NOMO-1 treated with dmso at 0.1 percent for 144 hours (cell line): ENCODE results near the gene ADISSP.

ENCODE experiments used
- DNase-seq: peaks from one replicate; lab custom pipeline; 2025; ENCODE audit not compliant: unreplicated experiment; lab: John Stamatoyannopoulos, UW

ADISSP gene

DNA sequence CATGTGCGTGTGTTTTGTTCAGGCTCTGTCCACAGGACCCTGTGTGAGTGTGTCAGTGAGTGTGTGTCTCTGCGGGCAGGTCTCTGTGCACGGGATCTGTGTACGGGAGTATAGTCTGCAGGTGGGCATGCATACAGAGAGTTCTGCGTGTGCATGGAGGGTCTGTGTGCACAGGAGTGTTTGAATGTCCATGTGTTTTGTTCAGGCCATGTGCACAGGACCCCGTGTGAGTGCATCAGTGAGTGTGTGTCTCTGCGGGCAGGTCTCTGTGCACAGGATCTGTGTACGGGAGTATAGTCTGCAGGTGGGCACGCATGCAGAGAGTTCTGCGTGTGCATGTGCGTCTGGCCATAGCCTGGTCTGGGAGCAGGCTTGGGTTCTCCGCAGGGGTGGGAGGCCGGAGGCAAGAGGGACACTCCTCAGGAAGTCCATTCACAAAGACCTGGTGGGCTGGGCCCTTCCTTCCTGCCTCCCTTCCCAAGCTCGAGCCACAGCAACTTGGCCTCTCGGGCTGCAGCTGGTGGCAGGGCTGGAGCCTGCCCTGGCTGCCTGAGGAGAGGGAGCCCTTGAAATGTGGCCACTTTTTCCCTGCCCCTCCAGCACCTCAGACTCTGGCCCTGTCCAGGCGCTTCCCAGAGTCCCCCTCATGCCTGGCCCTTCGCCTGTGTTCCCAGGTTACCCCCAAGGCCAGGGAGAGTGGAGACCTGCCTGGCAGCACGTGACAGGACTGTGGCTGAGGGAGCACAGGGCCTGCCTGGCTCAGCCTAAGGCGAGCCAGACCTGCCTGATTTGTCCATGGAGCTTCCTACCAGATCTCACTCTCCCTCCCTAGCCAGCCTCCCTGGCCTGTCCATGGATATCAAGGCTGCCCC, 28.3 kb downstream of the ADISSP start:
- no peak for DNase-seq

DNA sequence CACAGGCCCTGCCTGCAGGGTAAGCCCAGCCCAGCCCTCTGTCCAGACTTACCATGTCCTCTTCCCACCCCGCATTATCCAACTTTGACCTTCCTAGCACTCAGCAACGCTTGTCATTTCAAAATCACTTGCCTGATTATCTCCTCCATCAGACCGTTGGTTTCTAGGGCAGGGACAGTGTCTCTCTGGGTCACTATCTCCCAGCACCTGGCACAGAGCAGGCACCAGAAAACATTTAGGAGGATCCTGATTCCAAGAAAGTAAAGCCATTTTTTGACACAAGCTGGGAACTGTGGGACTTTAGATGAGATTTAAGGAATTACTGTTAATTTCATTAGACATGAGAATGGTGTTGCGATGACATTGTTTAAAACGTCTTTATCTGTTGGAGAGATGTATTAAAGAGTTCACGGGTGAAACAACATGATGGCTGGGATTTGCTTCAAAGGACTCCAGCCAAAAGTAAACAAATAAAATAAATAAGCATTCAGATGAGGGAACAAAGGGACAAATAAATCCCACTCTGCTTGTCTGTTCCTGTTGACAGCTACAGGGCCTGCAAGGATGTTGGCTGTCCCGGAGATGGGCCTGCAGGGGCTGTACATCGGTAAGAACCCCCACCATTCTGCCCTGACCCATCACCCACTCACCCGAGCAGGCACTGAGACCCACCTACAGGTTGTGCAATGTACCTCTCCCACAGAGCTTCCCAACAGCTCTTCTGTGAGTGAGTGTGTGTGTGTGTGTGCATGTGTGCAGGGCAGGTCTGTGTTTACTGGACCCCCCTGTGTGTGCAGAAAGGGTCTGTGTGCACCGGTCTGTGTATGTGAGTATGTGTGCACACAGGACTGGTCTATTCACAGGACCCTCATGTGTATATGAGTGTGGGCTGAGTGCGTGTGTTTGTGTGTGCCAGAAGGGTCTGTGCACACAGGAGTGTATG, 29.2 kb downstream of the ADISSP start:
- no peak for DNase-seq

DNA sequence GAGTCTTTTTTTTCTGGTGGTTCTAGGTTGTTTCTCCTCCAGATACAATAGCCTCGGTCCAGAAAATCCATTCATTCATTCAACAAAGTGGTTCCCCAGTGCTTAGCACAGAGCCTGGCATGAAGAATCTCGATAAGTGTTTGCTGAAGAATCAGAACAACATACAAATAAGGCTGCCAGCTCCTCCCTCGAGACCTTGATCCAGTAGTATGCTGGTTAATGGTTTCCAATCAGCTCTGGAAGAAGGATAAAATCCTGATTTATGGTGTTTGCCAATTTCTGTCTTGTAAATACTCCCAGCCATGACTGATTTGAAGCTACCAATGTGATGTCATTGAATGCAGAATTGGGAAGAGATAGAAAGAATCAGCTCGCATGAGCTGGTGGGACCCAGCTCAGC, 31.8 kb downstream of the ADISSP start:
- no peak for DNase-seq

DNA sequence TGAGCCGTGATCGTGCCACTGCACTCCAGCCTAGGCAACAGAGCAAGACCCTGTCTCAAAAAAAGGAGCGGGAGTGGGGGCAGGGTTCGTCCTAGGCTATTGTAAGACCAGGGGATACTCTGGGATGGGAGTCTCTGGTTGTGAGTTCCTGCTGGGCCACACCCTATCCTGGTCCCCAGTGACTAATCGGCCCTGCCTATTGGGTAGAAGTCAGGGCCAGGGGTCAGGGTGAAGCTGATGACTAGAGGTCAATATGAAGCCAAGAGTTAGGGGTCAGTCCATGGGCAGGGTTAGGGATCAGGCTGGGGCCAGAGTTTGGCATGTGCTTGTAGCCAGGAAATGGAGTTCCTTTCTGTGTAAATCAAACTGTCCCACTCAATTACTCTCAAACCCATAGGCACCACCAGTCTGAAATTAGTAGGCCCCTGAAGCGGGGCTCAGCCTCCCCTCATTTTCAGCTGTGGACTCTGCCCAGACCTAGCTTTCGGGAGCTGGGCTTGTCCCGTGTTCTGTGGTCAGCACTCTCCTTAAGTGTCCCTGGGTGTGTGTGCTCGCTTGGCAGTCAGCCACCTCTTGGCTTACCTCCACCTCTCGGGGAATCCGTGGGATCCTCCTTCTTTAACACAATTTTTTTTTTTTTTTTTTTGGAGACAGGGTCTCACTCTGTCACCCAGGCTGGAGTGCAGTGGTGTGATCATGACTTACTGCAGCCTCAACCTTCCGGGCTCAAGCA, 33.3 kb downstream of the ADISSP start:
- DNase-seq: no peak

DNA sequence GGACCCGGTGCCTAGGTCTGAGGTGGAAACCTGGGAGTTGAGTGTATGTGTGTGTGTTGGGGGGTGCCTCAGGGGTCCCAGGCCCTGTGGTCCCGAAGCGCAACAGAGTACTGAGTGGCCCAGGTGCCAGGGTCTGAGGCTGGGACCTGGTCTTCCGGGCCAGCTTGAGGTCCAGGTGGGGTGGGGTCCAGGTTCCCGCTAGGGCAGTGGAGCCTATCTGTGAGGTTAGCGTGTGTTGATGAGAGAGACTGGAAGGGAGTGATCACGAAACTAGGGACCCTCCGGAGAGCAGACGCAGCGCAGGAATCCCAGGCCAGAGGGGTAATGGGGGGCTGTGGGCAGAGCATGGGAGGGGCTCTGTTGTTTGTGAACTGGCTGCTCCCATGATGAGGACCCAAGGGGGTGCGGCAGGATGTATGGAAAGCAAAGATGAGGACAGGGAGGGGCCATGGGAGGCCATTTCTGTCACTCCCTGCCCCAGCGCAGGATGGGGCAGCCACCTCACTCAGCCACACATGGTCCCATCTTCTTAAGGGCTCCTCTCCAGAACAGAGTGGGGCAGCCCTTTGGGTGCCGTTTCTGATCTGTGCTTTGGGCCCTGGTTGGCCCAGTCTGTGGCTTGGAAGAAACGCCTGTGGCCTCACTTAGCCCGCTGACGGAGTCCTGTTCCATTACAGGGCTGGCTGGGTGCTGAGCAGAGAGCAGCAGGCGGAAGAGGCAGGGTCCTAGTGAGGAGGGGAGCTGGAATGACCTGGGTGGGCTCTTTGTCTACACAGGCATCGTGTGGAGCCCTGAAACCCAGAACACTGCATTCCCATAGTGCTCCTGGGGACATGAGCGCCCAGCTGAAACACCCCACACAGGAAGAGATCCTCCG, 34.2 kb downstream of the ADISSP start:
- no peak for DNase-seq

DNA sequence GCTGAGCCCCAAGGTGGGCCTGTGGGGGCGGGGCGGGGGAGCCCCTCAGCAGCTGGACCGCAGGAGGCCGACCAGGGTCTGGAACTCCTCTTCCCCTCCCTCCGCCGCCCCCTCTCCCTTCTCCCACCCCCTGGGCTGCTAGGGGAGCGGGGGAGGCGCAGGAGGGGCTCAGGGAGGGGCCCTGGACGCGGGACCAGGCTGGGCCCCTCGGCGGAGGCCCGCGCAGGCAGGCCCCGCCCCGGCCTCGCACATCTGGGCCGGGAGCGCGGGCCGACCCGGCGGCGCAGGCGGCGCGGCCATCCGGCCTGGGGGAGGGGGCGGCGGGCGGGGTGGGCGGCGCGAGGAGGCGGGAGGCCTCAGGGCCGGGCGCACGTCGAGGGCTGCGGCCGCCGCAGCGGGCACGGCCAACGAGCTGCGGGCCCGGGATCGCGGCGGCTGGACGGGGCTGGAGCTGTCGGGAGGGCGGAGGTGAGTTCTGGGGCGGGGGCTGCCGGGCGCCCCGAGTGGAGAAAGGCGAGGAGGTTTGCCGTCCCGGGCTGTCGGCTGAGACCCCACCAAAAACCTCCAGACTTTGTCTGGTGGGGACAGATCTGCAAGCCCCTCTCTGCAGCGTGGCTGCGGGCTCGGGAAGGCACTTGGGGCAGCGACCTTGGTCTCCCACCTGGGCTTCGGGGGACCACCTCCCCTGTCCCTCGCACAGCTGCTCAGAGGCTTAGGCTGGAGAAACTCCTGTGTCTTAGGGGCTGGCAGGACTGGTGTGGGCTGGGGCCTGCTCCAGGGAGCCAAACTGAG, 35.0 kb downstream of the ADISSP start, which contains the start of gene HSPA12B:
Gene HSPA12B (plus strand): TSS at position 359 of the 792 bp plus-strand sequence. CDS start 5,990 bp downstream, outside the sequence.
- DNase-seq: no peak

DNA sequence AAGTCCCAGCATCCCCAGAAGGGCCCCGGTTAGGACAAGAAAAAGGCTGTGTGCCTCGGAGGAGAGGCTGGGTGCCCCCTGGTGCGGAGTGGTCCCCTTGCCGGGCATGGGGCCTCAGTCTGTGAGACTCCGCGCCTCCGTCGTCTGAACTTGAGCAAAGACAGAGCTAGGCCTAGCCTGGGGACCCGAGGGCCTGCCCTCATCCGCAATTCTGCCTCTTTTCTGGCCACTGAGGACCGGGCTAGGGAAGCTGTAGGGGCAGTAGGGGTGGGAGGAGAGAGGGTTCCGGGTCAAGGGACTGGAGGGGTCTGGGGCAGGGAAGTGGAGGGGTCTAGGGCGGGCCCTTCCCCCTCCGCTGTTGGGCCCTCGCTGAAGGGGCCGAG, 35.6 kb downstream of the ADISSP start:
- DNase-seq: no peak

DNA sequence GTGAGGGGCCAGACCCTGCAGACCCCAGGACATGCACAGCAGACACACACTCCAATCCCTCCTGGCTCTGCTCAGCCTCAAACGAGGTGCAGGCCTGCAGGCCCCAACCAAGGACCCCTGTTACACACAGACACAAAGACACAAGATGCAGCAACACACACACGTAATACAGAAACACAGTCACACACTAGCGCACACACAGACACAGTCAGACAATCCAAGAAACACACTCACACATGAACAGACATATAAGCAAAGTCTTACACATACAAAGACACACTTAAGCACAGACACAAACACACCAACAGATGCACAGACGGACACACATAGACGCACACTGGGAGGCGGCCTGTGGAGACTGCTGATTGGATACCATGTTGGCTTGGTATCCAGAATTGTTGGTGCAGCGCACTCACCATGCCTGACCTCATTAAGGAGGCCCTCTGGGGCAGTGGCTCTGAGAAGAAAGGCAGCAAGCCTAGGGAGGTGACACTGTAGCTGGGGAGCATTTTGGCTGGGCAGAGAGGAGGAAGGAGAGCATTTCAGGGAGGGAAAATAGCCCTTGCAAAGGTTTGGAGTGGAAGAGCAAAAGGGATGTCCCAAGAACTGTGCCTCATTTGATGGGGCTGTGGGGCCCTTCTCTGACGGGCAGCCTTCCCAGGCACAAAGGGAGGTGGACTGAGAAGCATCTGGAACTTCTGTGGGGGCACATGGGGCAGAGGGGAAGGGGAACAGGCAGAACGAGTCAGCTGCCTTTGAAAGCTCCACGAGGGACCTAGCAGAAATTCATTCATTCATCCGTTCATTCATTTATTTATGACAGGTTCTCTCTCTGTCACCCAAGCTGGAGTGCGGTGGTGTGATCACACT, 36.5 kb downstream of the ADISSP start:
- DNase-seq: no peak

DNA sequence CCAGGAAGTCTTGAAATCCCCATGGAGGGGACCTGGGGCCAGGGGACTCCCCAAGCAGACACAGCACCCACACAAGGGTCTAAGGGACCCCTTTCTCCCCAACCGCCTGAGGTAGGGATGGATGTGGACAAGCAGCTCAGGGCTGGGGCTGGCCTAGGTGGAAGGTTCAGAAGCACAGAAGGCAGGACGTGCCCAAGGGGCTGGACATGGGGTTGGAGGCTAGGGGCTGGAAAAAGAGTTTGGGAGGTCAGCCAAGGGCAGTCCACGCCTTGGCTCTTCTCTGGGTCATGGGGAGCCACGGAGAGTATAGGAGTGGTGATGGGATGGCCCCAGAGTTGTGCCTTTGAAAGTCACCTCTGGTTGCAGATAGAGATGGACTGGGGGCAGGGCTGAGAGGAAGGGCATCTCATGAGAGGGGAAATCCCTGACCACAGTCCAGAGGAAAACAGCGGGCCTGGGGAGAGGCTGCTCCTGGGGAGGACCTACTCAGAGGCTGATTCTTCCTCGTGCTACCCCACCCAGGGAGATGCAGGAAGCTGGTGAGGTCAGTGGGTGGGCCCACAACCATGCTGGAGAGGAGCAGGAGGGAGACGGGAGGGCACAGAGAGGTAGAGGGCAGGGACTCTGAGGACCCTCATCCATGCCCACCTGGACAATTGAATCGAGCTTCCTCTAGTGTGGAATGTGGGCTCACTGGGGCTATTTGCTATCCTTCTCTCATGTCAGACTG, 37.6 kb downstream of the ADISSP start:
- DNase-seq: no peak

DNA sequence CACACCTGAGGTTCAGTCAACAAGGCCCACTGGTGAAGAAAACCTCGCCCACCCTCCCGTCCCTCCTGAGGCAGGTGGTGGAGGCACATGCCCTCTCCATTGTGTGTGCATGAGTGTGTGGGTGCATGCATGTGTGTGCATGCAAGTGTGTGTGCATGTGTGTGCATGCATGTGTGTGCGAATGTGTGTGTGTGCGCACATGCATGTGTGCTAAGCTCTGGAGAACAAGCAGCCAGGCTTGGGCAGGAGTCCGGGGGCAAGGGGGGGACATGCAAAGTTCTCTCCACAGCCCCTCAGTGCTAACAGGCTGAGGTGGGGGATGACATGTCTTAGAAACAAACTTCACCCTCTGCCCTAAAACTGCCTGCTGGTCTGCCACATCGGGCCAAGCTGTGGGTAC, 38.2 kb downstream of the ADISSP start:
- DNase-seq: no peak

DNA sequence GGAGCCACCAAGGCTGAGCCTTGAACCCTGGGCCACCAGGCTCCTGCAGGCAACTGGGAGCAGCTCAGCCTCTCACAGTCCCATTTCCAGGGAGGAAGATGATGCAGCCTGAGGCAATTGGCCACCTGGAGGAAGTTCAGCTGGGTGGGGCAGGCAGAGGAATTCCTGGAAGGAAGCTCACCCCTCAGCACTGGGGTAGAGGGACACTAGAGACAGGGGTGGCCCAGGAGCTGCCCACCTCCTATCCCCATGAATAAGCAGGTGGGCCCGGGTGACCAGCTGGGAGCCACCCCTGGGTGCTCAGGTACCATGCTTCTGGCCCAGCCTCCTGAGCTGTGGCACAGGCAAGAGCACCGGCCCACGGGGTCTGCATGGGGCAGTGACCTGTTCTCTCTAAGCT, 38.7 kb downstream of the ADISSP start:
- no peak for DNase-seq

DNA sequence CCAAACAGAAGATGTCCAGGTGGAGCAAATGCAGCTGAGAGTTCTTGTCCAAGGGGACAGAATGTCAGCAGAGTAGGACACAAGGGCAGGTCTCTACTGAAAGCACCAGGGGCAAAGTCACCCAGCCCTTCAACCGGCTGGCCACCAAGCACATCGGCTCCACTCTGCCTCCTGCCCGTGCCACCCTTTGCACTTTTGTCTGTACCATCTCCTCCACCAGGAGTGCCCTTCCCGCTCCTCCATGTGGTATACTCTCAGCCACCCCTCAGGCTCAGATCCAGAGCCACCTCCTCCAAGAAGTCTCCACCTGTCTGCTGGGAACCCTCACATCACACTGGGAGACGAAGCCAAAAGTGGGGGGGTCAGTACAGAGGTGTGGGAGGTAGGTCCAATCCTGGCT, 39.2 kb downstream of the ADISSP start:
- no peak for DNase-seq

DNA sequence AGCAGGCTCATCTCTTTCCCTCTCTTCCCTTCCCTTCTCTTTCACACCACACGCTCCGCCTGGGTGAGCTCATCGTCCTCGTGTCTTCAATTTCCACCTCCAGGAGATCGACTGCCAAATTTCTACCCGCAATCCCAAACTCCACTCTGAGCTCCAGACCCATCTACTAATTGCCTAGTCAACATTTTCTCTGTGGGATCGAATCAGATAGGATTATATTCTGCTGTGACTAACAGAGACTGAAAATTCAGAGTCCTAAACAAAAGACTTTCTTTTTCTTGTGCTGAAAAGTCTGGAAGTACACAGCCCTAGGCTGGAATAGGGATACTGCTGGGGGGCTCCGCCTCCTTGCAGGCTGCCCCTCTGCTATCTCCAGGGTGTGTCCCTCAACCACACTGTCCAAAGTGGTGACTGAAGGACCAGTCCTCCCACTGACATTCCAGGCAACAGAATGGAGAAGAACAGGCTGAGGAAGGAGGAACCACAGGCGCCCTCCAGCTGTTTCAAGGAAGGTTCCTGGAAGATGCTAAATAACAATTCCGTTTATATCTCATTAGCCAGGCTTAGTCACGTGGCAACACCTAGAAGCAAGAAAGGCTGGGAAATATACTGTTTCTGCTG, 40.0 kb downstream of the ADISSP start:
- no peak for DNase-seq

DNA sequence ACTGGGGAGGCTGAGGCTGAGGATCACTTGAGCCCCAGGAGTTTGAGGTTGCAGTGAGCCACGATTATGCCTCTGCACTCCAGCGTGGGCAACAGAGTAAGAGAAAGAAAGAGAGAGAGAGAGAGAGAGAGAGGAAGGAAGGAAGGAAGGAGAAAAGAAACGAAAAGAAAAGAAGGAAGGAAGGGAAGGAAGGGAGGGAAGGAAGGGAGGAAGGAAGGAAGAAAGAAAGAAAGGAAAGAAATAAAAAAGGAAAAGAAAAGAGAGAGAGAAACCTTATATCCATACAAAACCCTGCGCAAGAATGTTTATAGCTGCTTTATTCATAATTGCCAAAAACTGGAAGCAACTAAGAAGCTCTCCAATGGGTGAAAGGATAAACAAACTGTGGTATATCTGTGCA, 43.2 kb downstream of the ADISSP start:
- no peak for DNase-seq

DNA sequence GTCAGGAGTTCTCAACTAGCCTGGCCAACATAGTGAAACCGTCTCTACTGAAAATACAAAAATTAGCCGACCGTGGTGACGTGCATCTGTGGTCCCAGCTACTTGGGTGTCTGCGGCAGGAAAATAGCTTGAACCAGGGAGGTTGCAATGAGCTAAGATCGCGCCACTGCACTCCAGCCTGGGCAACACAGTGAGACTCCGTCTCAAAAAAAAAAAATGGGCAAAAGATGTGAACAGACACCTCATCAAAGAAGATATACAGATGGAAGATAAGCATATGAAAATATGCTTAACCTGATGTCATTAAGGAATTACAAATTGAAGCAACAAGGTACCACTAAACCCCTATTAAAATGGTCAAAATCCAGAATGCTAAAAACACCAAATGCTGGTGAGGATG, 44.3 kb downstream of the ADISSP start:
- no peak for DNase-seq

DNA sequence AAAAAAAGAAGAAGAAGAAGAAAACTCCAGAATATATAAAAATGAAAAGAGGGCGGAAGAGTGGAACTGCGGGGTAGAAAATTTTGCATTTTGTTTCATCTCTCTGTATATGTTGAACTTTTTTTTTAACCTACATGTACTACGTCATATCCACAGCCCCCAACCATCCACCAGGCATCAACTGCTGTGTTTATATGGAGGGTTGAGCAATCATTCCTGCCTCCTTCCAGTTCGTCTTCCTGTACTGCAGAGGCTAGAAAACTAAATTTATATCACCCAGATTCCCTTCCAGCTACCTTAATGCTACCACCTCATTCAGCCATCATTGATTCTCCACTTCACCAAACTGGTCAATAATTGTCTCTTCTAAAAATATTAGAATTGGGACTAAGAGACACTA, 45.6 kb downstream of the ADISSP start:
- DNase-seq: no peak

DNA sequence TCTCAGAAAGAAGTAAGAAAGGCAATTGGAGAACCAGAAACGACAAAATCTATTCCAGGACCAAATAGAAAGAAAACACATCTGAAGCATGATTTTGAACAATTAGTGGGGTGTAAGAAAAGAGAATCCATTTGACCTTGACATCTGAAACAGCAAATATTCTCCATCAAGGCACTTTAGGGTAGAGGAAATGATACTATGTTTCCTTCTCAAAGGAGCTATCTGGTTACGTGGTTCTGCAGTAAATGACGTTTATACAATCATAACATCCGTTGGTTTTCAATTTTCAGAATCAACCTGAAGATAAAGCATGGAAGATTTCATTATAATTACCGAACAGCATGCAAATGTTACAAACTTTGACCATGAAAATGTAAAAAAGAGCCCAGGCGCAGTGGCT, 46.9 kb downstream of the ADISSP start:
- DNase-seq: no peak
